HepG2 (cell line): ENCODE data around the gene ZFHX3. TPM values are rescaled to one million over a fixed set of nuclear protein-coding genes. Genes with fewer than 3 reads are reported as not detected.
A peak's percentile ranks its signal among the peaks of the same experiment; 100 is the strongest.

Source experiments
- BRCA1 ChIP-seq: sonication (generic); formaldehyde crosslinking; IDR thresholded peaks from 2 replicates; pipeline ENCODE4 v1.4.0; 2020; ENCODE audit warnings: missing genetic modification reagents
- DNMT1 ChIP-seq: sonication (generic); formaldehyde crosslinking; IDR thresholded peaks from 2 replicates; pipeline ENCODE4 v1.5.1; 2020; ENCODE audit warnings: mild to moderate bottlenecking, missing genetic modification reagents
- ETV6 ChIP-seq: sonication (generic); formaldehyde crosslinking; conservative IDR thresholded peaks from 2 replicates; pipeline ENCODE4 v1.4.0; 2020; ENCODE audit warnings: missing genetic modification reagents
- HDAC1 ChIP-seq: sonication (generic); formaldehyde crosslinking; IDR thresholded peaks from 2 replicates; pipeline ENCODE4 v1.5.1; 2020; ENCODE audit warnings: mild to moderate bottlenecking, missing genetic modification reagents
- HMG20B ChIP-seq: conservative IDR thresholded peaks from 2 replicates; pipeline ENCODE4 v1.6.1; 2016; ENCODE audit warnings: missing genetic modification reagents, missing compliant biosample characterization
- HMGA1 ChIP-seq: sonication (generic); formaldehyde crosslinking; conservative IDR thresholded peaks from 2 replicates; pipeline ENCODE4 v1.4.0; 2020; ENCODE audit warnings: missing genetic modification reagents
- MAFK ChIP-seq, 2 experiments: IDR thresholded peaks in 1 of 2; conservative IDR thresholded peaks in 1 of 2; 2 replicates each; pipeline ENCODE4 v1.6.1; 2011; ENCODE audit warnings: improper control_type of control experiment in 2 of 2, low read length in 2 of 2
- MED1 ChIP-seq: sonication (generic); formaldehyde crosslinking; IDR thresholded peaks from 2 replicates; pipeline ENCODE4 v1.4.0; 2020; ENCODE audit warnings: missing genetic modification reagents
- MTF2 ChIP-seq: sonication (generic); formaldehyde crosslinking; IDR thresholded peaks from 2 replicates; pipeline ENCODE4 v1.5.0; 2020; ENCODE audit warnings: missing genetic modification reagents, borderline replicate concordance
- NCOA1 ChIP-seq: sonication (generic); formaldehyde crosslinking; IDR thresholded peaks from 2 replicates; pipeline ENCODE4 v1.9.0; 2021; ENCODE audit warnings: missing genetic modification reagents
- NFYC ChIP-seq: IDR thresholded peaks from 2 replicates; pipeline ENCODE4 v1.6.1; 2016; ENCODE audit warnings: missing genetic modification reagents, missing compliant biosample characterization
- PHF21A ChIP-seq: sonication (generic); formaldehyde crosslinking; IDR thresholded peaks from 2 replicates; pipeline ENCODE4 v1.5.0; 2020; ENCODE audit warnings: mild to moderate bottlenecking, missing genetic modification reagents
- PHF8 ChIP-seq: sonication (generic); formaldehyde crosslinking; IDR thresholded peaks from 2 replicates; pipeline ENCODE4 v1.5.0; 2020; ENCODE audit warnings: missing genetic modification reagents
- RELA ChIP-seq: sonication (generic); formaldehyde crosslinking; IDR thresholded peaks from 2 replicates; pipeline ENCODE4 v1.4.0; 2020; ENCODE audit warnings: missing genetic modification reagents
- REXO4 ChIP-seq: sonication (generic); formaldehyde crosslinking; IDR thresholded peaks from 2 replicates; pipeline ENCODE4 v1.8.0; 2022; ENCODE audit warnings: missing genetic modification reagents, mild to moderate bottlenecking, borderline replicate concordance
- RFX5 ChIP-seq: IDR thresholded peaks from 2 replicates; pipeline ENCODE4 v1.6.1; 2011; ENCODE audit warnings: low read depth, low read length, improper control_type of control experiment
- TP53 ChIP-seq: sonication (generic); formaldehyde crosslinking; conservative IDR thresholded peaks from 2 replicates; pipeline ENCODE4 v1.4.0; 2020; ENCODE audit warnings: missing genetic modification reagents
- YEATS2 ChIP-seq: sonication (generic); formaldehyde crosslinking; IDR thresholded peaks from 2 replicates; pipeline ENCODE4 v1.4.0; 2020; ENCODE audit warnings: missing genetic modification reagents, borderline replicate concordance
- ZC3H4 ChIP-seq: sonication (generic); formaldehyde crosslinking; IDR thresholded peaks from 2 replicates; pipeline ENCODE4 v1.4.0; 2020; ENCODE audit warnings: missing genetic modification reagents, borderline replicate concordance
- ZKSCAN5 ChIP-seq: sonication (generic); formaldehyde crosslinking; IDR thresholded peaks from 2 replicates; pipeline ENCODE4 v1.5.1; 2020; ENCODE audit warnings: mild to moderate bottlenecking, missing genetic modification reagents
- ZNF224 ChIP-seq: sonication (generic); formaldehyde crosslinking; IDR thresholded peaks from 2 replicates; pipeline ENCODE4 v1.5.0; 2020; ENCODE audit warnings: mild to moderate bottlenecking, missing genetic modification reagents
- ZNF274 ChIP-seq: sonication (generic); formaldehyde crosslinking; IDR thresholded peaks from 2 replicates; pipeline ENCODE4 v1.5.1; 2020; ENCODE audit warnings: mild to moderate bottlenecking, missing genetic modification reagents
- ZNF441 ChIP-seq: sonication (generic); formaldehyde crosslinking; IDR thresholded peaks from 2 replicates; pipeline ENCODE4 v1.7.0; 2021; ENCODE audit warnings: missing genetic modification reagents, borderline replicate concordance
- ZNF557 ChIP-seq: sonication (generic); formaldehyde crosslinking; IDR thresholded peaks from 2 replicates; pipeline ENCODE4 v1.4.0; 2020; ENCODE audit warnings: missing genetic modification reagents
- ZNF569 ChIP-seq: sonication (generic); formaldehyde crosslinking; IDR thresholded peaks from 2 replicates; pipeline ENCODE4 v1.5.0; 2020; ENCODE audit warnings: mild to moderate bottlenecking, missing genetic modification reagents, moderate library complexity, borderline replicate concordance
- ZNF619 ChIP-seq: sonication (generic); formaldehyde crosslinking; IDR thresholded peaks from 2 replicates; pipeline ENCODE4 v1.4.0; 2020; ENCODE audit warnings: mild to moderate bottlenecking, missing genetic modification reagents
- ZNF660 ChIP-seq: sonication (generic); formaldehyde crosslinking; IDR thresholded peaks from 2 replicates; pipeline ENCODE4 v1.5.1; 2020; ENCODE audit warnings: mild to moderate bottlenecking, low read depth, missing genetic modification reagents, borderline replicate concordance
- ZNF749 ChIP-seq: sonication (generic); formaldehyde crosslinking; IDR thresholded peaks from 2 replicates; pipeline ENCODE4 v1.8.0; 2022; ENCODE audit warnings: mild to moderate bottlenecking, missing genetic modification reagents, moderate library complexity, borderline replicate concordance
- ZNF780A ChIP-seq: sonication (generic); formaldehyde crosslinking; IDR thresholded peaks from 2 replicates; pipeline ENCODE4 v1.8.0; 2022; ENCODE audit warnings: mild to moderate bottlenecking, missing genetic modification reagents, moderate library complexity
- polyA plus RNA-seq, 8 experiments: library from polyadenylated mRNA; depleted of rRNA in 3 of 8; stranded (reverse) in 7 of 8; unstranded in 1 of 8; fragments of >200 nt; fragmentation: Illumina TruSeq in 4 of 8; extraction: Trizol in 4 of 8; gene quantifications; 2 replicates each; pipeline versions ENCODE4 v1.2.1 to v1.2.3, GENCODE V29; 2011 to 2016; ENCODE audit warnings: low read depth in 4 of 8, missing spikeins in 1 of 8, mixed read lengths in 1 of 8; ENCODE audit not compliant: insufficient read depth in 1 of 8
- total RNA-seq, 5 experiments: library from RNA; depleted of rRNA; stranded (reverse); fragments of >200 nt; fragmentation: Illumina TruSeq; extraction: Trizol; gene quantifications; 2 replicates each; pipeline ENCODE4 v1.2.3, GENCODE V29; 2016; ENCODE audit warnings: low read depth in 1 of 5
- TF ChIP-seq, protein P1 (sequence below): sonication (generic); formaldehyde crosslinking; IDR thresholded peaks from 2 replicates; pipeline ENCODE4 v1.4.0; 2020; ENCODE audit warnings: missing genetic modification reagents, mild to moderate bottlenecking, borderline replicate concordance

ZFHX3 gene
- total and polyA plus RNA-seq, 2 of the 13 experiments (the other 11 are each of a cell fraction or from before 2014, with no cell fraction given): 5.0 to 6.0 TPM

DNA sequence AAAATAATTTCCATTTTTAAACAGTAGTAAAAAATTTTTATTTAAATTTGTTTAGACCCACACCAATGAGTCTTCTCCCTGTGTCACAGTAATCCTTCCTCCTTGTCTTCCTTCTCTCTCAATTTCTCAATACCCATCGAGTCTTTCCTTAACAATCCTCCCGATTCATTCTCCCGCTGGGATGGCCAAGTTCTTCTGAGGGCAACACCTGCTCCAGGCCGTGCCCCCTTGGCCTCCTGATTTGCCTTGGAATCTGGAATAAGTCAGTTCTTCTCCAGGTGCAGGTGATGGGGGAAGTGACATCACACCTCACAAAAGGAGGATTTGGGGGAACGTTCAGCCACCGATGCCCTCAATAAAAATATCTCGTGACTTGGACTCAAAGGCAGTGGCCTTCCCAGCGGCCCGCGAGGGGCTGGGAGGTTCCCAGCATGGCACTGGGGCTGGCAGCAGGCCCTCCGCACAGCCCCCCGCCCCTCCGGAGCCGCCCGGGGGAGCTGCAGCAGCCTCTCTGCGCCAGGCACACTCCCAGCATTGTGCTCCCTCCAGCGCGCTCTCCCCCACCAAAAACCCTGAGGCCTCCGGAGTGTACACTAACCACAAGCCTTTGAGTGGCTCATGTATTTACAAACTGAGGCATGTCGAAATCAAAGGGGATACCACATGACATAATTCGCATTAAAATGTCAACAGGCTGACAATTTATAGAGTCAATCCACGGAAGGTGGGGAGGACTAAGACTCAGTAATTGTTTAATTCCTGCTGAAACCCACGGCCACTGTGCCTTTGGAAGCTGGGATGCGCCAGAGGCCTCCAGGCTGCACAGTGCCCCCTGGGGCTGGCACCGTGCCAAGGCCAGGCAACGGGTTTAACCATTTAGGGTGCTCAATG is 120.5 kb downstream of the ZFHX3 start (continued):
- TF ChIP-seq NCOA1 (no peak), MED1 (CRISPR knock-in tag) (peak; percentile 92), TP53 (CRISPR knock-in tag) (no peak; the same call in 1 of the 2 replicates), NFYC (no peak; the same call in 1 of the 2 replicates), BRCA1 (no peak), MAFK (conservative IDR thresholded peaks at IDR 0.05 in 1 of 2, IDR thresholded peaks at IDR 0.05 in 1 of 2; ENCODE audit: low read length in 2 of 2) (no peak), PHF21A (CRISPR knock-in tag) (peak; percentile 67; the same call in 1 of the 2 replicates), HDAC1 (CRISPR knock-in tag) (peak; percentile 88), ZNF224 (CRISPR knock-in tag) (no peak), YEATS2 (peak; percentile 73; the same call in 1 of the 2 replicates), HMG20B (CRISPR knock-in tag) (peak; percentile 84), PHF8 (CRISPR knock-in tag) (0 out of 2 replicates have a peak, but pooled peaks have one; percentile 31), ZNF660 (no peak), ETV6 (CRISPR knock-in tag) (no peak), MTF2 (CRISPR knock-in tag) (no peak), REXO4 (no peak), ZKSCAN5 (CRISPR knock-in tag) (no peak), RELA (CRISPR knock-in tag) (no peak), ZNF619 (CRISPR knock-in tag) (no peak), ZNF441 (CRISPR knock-in tag) (0 out of 2 replicates have a peak, but pooled peaks have one; percentile 30), RFX5 (no peak), DNMT1 (CRISPR knock-in tag) (no peak), HMGA1 (CRISPR knock-in tag) (no peak), ZNF749 (CRISPR knock-in tag) (no peak; the same call in 1 of the 2 replicates), ZC3H4 (CRISPR knock-in tag) (no peak), ZNF274 (CRISPR knock-in tag) (no peak), ZNF569 (CRISPR knock-in tag) (no peak), ZNF780A (CRISPR knock-in tag) (0 out of 2 replicates have a peak, but pooled peaks have one; percentile 74), ZNF557 (CRISPR knock-in tag) (no peak)
- TF ChIP-seq, protein P1, sequence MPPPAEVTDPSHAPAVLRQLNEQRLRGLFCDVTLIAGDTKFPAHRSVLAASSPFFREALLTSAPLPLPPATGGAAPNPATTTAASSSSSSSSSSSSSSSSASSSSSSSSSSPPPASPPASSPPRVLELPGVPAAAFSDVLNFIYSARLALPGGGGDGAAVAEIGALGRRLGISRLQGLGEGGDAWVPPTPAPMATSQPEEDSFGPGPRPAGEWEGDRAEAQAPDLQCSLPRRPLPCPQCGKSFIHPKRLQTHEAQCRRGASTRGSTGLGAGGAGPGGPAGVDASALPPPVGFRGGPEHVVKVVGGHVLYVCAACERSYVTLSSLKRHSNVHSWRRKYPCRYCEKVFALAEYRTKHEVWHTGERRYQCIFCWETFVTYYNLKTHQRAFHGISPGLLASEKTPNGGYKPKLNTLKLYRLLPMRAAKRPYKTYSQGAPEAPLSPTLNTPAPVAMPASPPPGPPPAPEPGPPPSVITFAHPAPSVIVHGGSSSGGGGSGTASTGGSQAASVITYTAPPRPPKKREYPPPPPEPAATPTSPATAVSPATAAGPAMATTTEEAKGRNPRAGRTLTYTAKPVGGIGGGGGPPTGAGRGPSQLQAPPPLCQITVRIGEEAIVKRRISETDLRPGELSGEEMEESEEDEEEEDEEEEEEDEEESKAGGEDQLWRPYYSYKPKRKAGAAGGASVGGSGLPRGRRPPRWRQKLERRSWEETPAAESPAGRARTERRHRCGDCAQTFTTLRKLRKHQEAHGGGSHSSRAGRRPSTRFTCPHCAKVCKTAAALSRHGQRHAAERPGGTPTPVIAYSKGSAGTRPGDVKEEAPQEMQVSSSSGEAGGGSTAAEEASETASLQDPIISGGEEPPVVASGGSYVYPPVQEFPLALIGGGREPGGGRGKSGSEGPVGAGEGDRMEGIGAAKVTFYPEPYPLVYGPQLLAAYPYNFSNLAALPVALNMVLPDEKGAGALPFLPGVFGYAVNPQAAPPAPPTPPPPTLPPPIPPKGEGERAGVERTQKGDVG (CRISPR knock-in tag): peak; percentile 96; the same call in 1 of the 2 replicates
